Measurements from ENCODE around the gene HLA-DQA1.
"Not testable (repeated sequence)": the region's sequence is repeated elsewhere in the genome, so short reads cannot be mapped to it uniquely, and the experiment has no call there.

The HLA-DQA1 gene

DNA sequence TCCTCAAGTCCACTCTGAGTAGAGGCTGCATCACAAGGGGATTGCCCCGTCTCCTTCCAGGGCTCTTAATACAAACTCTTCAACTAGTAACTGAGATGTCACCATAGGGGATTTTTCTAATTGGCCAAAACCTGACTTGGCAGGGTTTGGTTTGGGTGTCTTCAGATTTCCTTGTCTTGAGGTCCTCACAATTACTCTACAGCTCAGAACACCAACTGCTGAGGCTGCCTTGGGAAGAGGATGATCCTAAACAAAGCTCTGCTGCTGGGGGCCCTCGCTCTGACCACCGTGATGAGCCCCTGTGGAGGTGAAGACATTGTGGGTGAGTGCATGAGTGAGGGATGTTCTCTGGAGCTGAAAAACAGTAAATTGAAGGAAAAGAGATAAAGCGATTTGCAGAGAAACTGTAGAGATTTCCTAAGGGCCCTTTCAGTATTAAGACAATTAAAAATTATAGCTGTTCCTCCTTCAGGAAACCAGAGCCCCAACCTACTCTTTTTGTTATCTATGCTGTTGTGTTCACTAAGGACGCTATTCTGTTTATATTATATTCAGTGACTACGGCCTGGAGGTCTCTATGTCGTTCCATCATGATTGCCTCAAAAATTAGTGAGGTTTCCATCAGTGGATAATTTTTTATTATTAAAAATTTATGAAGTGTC, at the start of gene HLA-DQA1:
HLA-DQA1 (plus strand) TSS at position 188 of the 662 bp plus-strand sequence; CDS start at position 241, 53 bp downstream.
- no peak for DNase-seq

DNA sequence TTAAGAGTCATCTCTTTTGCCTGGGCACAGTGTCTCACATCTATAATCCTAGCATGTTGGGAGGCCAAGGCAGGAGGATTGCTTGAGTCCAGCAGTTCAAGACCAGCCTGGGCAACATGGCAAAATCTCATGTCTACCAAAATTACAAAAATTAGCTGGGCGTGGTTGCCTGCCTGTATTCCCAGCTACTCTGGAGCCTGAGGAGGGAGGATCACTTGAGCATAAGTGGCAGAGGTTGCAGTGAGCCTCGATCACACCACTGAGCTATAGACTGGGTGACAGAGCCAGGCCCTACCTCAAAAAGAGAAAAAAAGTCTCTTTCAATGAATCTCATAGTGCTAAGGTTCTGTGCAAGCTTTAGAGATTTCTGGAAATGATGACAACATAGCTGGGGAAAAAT, 49.0 kb upstream of the HLA-DQA1 start:
- DNase-seq = no peak

DNA sequence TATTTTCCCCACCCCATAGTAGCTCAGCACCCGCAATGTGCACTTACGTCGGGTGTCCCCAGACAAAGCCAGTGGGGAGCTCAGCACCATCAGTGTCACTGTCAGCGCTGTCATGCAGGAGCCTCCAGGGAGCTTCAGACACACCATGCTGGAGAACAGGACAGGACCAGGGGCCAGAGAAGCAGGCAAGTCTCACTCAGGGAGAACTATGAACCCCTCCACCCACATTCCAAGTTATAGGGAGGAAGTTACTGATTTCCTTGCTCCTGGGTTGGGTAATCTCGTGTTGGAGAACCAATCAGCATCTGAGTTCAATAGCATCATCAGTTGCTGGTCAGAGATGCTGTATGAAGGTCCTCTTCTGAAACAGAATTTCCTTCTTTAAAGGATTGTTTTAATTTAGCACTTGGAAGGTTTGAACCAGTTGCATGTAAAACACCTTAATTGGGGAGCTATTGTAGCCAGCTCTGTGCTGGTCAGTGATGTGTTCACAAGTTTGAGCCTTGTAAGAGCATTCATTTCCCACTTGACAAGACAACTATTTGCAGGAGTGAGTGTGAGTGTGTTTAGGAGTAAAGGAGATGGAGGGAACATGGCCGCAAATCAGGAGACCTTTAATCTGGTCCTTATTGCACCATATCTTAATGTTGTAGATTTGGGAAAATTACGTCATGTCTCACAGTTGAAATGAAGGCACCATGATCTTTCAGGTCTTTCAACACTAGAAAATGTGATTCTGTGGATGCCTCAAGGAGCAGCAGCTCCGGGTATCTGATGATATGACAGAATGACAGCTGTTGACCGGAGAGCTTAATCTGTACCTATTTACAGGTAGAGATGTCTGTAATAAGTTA, 47.4 kb upstream of the HLA-DQA1 start, which contains the start of gene HLA-DRB1:
HLA-DRB1 (minus strand) TSS at position 253 of the 854 bp plus-strand sequence; CDS start at position 147, 106 bp downstream.
- no peak for DNase-seq

DNA sequence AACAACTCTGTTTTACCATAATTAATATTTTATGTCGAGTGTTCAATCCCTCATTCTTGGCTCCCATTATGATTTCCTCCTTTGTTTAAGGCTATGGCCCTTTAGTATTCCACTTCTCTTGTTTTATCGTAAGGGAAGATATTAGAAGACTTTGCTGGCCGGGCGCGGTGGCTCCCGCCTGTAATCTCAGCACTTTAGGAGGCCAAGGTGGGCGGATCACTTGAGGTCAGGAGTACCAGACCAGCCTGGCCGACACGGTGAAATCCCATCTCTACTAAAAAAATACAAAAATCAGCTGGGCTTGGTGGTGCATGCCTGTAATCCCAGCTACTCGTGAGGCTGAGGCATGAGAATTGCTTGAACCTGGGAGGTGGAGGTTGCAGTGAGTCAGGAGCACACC, 46.5 kb upstream of the HLA-DQA1 start:
- not testable (repeated sequence) for DNase-seq

DNA sequence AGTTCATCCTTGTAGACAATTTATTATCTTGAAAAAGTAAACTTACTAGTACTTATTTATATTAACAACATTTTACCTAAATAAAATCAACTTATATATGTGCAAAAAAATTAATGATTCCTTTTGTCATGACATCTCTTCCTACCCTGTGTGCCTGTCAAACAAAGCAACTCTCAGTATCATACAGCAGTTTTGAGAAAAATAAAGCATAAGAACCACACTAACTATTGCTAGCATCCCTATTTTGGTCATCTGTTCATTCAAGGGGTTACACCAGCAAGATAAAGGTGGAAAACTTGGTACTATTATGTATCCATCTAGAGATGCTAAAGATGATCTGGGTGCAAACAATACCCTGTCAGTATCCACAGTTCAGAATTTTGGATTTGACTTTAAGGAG, 40.2 kb upstream of the HLA-DQA1 start:
- DNase-seq = no peak

DNA sequence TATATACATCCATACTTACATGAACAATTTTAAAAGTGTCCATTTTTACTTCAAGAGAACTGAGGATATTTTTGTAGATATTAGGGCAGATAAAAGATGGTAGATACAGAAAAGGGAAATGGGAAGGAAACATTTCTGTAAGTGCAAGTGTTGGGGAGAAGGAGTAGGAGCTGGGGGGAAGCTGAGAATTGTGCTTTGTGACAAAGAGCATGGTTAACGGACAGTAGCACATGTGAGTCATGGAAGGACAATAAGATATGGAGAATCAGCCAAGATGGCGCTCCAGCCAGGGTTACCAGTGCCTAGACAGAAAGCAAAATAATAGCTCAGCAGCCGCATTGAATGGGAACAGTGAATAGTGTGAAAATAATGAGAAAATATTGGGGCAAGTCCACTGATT, 34.8 kb upstream of the HLA-DQA1 start:
- no peak for DNase-seq

DNA sequence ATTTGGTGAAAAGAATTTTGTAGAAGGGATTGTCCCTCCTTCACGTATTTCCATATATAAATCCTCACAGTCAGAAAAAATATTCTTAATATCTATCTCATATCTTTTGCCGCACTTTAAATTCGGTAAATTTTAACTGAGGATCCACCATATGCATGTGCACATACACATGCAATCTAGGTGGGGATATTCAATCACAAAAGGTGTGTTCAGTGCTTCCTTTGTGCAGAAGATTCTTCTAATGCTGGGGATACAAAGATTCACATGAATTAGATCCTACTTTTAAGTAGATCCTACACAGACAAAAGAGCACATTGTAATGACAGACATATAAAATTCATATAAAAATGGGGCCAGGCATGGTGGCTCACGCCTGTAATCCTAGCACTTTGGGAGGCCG, 34.0 kb upstream of the HLA-DQA1 start:
- DNase-seq = no peak

DNA sequence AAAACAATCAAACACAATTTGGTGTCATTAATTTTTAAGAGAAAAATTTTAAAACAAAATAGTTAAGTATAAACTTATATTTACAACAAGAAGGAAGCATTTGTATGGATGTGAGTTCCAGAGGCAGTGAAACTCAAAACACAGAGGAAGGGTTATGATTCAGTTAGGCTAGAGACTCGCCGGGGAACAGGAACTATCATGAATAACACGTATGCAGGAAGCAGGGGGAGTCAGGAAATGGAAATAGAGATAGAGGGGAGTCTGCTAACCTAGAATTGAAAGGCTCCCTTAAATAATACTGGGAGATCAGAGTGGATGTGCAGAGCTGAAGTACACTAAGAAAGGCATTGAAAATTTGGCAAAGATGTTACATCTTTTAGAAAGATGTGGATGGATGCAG, 33.3 kb upstream of the HLA-DQA1 start:
- DNase-seq = no peak

DNA sequence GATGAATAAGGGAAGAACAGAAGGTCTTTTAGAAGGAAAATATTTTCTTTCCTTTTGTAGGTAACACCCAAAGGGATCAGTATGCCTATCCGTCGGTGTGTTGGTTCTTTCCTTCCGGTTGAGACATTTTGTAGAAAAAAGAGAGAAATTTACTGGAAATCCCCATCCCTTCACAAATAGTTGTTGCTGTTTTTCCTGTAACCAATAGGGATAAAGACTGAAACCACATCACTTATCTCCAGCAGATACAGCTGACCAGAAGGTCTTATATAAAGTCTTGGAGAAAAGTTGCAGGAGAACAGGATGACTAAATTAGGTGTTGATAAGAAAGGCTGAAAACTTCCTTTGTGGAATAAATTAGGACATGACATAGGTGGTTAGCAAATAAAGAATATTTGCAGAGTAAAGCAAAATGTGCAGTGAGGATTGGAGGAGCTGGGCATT, 32.8 kb upstream of the HLA-DQA1 start:
- peak; percentile 66 for DNase-seq

DNA sequence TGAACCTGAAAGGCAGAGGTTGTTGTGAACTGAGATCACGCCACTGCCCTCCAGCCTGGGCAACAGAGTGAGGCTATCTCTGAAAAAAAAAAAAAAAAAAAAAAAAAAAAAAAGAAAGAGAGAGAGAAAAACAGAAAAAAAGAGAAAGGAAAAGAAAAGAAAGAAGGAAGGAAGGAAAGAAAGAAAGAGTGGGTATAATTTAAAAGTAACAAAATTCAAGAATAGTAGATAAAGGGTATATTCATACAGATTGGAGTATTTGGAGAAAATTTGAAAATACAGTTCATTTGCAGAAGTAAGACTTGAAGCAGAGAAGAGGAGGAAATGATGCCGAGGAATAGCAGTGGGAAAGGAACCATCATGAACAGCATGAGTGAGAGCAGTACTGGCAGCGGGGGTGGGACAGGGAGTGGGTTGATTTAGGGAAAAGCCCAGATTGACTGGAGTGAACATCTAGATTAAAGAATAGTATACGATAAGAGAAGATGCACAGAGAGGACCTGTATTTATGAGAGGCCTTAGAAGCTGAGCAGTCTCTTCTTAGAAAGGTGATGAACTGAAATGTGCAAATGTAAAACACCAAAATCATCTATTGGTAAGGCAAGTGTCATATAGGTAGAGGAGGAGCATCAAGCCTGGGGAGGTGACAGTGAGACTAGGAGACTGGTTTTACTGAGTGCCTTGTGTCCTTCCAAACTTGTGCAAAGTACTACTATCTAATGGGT, 29.8 kb upstream of the HLA-DQA1 start:
- DNase-seq = no peak

DNA sequence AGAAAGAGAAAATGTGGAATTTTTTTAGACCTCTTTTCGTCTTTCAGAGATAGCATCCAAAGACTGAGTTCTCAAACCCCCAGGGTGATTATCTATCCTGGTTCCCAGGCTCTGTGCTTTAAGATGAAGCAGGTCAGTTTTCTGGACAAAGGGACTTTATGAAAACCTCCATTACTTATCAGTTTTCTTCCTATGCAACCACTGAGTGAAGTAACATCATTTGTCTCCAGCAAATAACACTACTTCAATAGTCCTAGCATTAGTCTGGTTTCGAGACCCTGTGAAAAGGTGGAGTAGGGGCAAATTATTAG, 29.3 kb upstream of the HLA-DQA1 start:
- no peak for DNase-seq

DNA sequence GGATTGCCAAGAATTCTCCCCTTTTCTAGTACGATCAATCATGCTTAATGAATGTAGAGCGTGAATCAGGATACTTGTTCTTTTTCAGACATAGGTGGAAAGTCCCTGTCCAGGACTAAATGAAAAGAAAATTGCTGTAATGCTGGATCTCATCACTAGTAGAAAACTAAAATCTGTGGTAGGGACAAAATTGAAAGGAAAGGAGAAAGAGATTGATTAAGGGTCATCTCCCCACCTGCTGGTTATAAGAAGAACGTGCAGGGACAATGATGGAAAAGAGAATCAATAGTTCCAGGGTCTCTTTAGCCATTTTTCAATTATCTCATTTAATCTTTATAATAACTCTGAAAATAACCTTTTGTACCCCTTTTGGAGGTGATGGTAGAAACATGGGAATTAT, 28.8 kb upstream of the HLA-DQA1 start:
- DNase-seq = no peak

DNA sequence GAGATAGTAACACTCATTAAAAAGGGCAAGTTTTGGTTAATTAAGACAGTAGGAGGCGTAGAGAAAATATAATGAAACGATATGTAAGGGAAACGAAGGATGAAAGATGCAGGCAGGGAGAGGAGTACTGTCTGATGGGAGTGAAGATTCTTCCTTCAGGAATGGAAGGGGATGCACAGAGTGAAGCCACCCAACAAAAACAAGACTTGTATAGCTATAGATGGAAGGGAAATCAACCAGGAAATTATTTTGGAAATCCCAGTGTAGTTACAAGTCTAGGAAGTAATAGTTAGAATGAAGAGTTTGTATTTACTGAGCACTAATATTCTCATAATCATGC, 27.8 kb upstream of the HLA-DQA1 start:
- no peak for DNase-seq

DNA sequence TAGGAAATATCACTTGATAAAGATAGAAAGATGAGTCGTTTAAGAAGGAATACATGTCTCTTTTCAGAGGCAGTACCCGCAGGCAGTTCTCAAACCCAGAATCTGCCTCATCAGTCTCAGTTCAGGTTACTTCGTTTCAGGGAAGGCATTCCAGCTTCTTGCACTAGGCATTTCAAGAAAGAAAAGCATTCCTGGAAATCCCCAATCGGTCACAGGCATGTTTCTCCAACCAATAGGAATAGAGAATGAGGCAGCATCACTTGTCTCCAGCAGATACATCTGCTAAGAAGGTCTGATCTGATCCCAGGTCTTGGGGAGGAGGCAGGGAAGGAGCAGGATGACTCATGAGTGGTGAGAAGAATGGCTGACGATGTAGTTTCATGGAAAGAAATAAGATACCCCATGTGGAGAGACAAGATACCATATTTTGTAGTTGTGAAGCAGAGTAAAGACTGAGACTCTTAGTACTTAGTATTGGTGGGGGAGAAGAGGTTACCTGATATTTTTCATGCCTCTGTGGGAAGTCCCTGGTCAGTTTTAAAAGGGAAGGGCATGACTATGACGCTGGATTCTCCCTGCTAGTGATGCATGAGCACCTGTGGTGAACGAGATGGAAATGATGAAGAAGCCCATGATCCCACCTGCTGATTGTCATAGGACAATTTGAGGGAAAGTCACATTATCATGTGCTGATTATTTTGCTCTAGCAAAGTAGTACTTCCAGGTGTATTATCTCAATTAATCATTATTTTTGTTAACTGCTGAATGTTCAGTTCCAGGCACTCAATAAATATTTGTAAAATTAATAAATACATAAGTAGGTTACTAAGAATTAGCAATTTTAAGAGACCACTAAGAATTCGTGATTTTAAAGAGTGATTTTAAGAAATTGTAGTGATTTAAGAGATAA, 27.2 kb upstream of the HLA-DQA1 start:
- peak; percentile 97 for DNase-seq

DNA sequence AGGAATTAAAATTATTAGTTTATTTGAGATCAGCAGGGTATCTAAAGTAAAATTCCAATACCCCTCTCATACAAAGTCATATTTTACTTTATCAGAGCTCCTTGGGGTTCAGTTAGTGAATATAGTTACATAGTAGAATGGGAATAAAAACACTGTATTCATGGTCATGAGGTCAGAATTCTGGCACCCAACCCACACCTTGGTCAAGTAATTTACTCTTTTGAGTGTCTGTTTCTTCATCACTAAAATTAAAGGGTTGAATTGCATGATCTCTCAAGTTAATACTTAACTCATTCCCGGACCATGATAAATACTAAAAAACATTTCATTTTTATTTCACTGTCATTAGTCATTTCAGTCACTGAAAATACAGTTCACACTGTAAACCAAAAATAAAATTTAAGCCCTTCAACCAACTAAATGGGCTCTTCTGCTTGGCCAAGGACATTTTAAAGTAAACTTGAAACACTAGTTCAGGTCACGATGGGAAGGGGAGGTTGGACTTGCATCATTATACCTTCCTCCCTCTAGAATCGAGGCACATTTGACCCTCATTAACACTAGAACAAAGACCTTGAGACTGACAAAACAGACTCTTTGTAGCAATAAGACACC, 26.4 kb upstream of the HLA-DQA1 start:
- no peak for DNase-seq

DNA sequence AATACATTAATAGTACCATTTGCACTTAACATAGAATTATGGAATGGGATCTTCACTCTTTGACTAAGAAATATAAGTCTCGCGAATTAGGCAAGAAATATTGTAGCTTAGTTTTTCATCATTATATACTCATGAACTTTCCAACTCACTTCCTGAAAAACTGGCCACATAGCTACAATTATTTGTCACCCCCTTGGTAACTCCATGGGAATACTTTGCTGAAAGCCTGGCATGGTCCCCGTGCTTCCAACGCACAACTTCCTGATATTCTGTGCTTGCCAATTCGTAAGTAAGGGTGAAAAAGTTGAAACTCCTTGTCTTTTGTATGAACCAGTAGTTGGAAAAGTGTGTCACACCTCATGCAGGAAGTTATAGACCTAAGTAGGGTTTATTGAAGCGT, 23.7 kb upstream of the HLA-DQA1 start:
- no peak for DNase-seq

DNA sequence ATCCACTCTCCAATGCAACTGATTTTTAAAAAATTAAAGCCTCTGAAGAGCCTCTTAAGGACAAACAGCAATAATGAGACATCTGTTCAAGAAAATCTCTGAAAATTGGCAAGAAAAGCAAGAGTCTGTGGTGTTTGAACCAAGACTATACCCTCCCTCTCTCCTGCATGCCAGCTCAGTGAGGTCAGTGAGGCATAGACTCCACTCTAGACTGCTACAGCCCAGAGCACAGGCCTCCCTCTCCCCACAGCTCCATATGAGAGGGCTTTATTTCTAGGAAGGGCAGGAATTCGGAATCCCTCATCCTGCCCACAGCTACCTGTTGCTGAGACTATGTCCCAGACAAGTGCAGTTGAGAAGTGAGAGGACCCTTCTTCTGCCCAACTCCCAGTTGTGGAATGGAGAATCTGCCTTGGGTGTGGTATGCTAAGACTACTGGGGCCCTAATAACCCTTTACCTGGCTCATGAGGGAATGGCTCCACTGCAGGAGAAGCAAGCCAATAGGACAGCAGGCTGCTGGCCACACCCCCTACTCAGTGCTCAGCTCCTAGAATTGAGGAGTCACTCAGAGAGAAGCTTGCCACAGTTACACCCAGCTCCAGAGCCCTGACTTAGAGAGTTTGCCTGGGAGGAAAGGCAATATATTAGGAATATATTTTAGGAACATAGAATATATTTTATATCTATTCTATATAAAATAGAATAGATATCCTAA, 22.7 kb upstream of the HLA-DQA1 start:
- peak; percentile 14 for DNase-seq

DNA sequence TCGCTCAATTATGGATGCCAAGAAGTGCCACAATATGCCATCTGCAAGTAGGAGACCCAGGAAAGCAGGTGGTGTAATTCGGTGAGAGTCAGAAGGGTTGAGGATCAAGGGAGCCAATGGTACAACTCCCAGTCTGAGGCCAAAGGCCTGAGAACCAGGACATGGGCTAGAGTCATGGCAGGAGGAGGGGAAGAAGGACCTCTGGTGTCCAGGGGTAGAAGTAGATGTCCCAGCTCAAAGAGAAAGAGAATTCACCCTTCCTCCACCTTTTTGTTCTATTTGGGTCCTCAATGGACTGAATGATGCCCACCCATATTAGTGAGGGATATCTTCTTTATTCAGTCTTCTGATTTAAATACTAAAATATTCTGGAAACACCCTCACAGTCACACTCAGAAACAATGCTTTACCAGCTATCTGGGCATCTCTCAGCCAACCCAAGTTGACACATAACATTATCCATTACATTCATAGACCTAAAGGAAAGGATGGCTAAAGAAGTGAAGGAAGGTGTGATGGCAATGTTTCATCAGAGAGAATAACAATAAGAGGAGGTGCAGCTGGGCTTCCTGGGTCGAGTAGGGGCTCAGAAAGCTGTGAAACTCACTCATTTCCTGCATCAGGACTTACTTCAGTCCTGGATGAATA, 21.2 kb upstream of the HLA-DQA1 start:
- no peak for DNase-seq

DNA sequence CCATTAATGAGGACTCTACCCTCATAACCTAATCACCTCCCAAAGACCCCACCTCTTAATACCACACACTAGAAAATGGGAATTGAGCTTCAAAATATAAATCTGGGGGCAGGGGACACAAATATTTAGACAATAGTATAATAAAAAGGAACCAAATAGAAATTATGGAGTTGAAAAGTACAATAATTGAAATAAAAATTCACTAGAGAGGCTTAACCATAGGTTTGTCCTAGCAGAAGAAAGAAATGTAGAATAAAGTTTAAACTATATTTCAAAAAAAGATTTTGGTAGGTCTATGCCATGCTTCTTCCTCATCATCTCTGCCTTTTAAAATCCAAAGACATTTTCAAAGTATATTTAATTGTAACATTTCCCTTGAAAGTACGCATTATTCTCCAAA, 19.5 kb upstream of the HLA-DQA1 start:
- DNase-seq = no peak

DNA sequence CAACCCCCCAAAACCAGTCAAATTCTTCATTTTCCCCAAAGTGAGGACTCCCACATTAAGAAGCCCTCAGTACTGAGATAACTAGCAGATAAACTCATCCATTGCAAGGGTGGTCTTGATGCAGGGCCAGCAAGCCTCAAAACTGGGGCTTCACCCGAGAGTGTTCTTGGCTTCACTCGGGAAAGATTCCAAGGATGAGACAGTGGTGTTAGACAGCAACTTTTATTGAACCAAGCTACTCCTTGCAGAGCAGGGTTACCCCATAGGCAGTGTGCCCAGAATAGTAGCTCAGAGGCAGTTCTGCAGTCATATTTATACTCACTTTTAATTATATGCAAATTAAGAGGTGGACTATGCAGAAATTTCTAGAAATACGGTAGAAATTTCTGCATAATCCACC, 15.8 kb upstream of the HLA-DQA1 start:
- DNase-seq = no peak

All from NCI-H226 (cell line).